GM18519 (cell line): ENCODE results near the gene TEX53.

Source experiments
- ATAC-seq: cut with Tn5 transposase; IDR thresholded peaks from one replicate; pipeline ENCODE4 v1.9.1; 2021; ENCODE audit warnings: mild to moderate bottlenecking, moderate library complexity; ENCODE audit not compliant: unreplicated experiment, low FRiP score

The TEX53 gene

DNA sequence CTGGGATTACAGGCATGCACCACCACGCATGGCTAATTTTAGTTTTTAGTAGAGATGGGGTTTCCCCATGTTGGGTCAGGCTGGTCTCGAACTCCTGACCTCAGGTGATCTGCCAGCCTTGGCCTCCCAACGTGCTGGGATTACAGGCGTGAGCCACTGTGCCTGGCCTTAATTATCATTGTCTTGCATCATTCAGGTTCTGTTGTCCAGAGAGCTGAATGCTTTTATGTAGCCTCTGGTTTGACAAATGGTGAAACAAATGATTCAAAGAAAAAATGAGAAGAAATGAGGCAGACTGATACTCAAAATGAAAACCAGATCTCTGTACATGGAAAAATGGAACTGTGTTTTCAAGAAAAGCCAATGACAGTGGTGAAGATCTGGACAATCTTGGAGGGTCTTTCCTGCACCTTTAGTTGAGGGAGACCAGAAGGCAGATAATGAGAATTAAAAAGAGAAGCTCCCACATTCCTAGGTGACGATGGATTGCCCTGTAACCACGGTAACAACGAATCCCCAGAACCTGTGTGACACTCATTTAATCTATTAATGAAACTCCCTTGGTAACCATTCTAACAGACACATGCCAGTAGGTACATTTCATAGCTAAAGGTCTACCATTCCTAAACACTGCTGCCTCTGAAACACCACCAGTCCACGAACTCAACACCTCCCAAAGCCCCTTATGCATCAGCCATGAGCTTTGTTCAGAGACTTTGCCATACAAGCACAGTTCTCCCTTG lies 22.8 kb upstream of the TEX53 start:
- no peak for ATAC-seq

DNA sequence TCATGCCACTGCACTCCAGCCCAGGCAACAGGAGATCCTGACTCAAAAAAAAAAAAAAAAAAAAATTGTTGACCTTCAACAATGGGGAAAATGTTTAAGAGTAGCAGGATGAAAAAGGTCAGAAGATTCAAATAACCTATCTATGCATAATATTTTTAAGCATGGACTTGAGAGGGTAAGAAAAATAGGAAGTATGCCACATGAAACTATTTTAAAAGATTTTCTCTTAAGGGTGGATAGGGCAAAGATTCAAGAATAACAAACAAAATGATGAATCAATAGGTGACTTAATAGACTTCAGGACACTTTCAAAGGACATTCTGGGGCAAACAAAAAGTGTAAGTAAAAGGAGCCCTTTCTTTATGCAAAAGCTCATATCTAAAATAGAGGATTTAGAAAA lies 21.2 kb upstream of the TEX53 start:
- no peak for ATAC-seq

GRCh38 chr9:114678130-114678529 lies 20.5 kb upstream of the TEX53 start:
- no peak for ATAC-seq

DNA sequence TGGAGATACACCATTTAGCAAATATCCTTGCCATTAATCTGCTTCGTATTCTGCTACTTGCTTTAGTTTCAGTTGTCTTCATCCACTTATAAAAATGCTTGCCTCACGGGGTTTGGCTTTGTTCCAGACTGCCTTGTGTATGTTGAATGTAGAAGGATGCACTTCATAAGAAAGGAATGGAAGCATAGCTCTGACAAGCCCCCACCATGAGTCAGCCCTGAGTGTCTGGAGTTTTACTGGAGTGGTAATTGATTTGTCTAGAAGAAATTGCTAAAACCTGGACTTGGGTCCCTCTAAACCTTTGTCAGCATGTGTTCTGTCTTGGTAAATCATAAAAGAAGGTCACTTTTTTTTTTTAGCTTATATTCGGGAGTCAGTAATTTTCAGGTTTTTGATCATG lies 19.8 kb upstream of the TEX53 start:
- no peak for ATAC-seq

DNA sequence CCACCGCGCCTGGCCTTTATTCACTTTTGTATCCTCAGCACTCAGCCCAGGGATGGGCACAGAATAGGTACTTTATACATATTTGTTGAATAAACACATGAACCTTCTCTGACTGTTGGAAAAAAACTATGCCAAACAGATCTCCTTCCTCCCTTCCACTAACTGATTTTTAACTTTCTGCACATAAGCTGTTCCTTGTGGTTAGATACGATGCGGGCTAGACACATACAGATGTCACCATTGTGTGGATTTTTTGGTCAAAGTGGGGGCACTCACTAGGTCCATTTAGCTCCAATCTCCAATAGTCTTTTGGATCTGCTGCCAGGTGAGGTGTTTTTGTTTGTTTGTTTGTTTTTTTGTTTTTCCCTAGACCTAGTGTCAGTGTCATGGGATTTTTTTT lies 19.3 kb upstream of the TEX53 start:
- no peak for ATAC-seq

GRCh38 chr9:114674798-114675540 lies 17.4 kb upstream of the TEX53 start:
- ATAC-seq, result no peak

GRCh38 chr9:114674076-114674797 lies 16.6 kb upstream of the TEX53 start:
- ATAC-seq, result no peak

DNA sequence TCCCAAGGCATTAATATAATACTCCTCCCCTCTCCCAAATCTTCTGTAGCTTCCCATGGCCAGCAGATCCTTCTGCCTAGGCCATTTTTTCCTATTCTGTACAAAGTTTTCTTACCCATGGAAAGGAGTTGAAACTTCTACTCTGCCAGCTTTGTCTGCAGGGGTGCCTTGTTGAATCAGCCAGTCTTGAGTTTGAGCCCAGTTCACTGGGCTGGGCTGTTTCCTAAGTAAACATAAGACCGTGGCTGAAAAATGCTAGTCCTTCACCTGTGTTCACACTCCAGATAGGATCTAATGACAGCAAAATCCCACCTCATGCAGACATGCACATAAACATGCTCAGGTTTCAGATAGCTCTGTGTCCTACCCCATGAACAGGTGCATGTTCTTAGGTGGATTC lies 14.0 kb upstream of the TEX53 start:
- no peak for ATAC-seq

DNA sequence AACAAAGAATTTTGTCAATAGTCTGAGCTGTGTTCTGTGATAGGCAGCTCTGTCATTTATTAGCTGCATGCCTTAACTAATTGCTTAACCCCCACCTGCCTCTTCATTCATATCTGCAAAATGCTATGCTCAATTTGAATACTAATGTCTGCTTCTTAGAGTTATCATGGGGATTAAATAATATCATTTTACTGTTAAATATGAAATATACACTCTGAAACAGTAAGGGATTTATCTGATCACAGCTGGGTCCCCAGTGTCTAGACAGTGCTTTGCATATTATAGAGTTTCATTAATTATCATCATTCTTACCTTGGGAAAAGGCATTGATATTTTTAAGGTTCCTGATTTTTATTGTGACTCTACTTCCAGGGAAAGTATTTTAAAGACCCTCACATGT lies 12.4 kb upstream of the TEX53 start:
- no peak for ATAC-seq

- ATAC-seq, result no peak
These were observed 10.5 kb upstream of the TEX53 start for GRCh38 chr9:114668146-114668545.

DNA sequence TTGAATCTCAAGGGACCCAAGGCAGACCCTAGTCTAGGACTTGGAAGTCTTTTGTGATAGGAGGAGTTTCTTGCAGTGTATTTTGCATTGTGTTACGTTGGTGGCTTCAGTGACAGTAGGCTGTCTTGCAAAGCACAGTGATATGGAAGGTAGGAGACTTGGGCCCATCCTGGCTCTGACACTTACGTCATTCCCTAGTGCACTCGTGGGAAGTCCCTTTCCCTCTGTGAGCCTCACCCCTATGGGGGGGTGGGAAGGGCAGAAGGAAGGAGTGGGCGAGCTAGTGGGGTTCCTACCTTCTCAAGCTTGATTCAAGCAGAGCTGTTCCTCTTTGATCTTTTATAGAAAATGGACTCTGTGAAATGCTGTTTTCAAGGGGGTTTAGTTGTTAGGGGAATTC lies 9.2 kb upstream of the TEX53 start:
- ATAC-seq, result no peak

- no peak for ATAC-seq
These were observed 8.8 kb upstream of the TEX53 start for GRCh38 chr9:114666401-114666800.

DNA sequence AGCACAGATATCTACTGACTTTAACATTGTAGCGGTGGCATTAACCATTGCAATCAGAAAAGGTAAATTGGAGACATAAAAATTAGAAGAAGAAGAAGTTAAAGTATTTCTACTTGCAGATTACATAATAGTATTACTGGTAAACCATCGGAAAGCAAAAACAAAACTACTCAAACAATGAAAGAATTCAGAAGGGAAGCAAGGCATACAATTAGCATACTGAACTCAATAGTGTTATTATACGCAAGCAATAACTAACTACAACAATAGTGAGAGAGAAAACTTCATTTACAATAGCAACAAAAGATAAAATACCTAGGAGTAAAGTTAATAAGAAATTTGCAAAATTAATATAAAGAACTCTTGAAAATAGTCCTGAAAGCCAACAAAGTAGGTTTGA lies 6.6 kb upstream of the TEX53 start:
- ATAC-seq, result no peak

GRCh38 chr9:114662081-114662989 lies 4.7 kb upstream of the TEX53 start:
- peak; percentile 72 for ATAC-seq

- ATAC-seq, result no peak
These were observed 1.3 kb downstream of the TEX53 start for GRCh38 chr9:114656301-114656700.

- no peak for ATAC-seq
These were observed 1.9 kb downstream of the TEX53 start for GRCh38 chr9:114655689-114656088.

DNA sequence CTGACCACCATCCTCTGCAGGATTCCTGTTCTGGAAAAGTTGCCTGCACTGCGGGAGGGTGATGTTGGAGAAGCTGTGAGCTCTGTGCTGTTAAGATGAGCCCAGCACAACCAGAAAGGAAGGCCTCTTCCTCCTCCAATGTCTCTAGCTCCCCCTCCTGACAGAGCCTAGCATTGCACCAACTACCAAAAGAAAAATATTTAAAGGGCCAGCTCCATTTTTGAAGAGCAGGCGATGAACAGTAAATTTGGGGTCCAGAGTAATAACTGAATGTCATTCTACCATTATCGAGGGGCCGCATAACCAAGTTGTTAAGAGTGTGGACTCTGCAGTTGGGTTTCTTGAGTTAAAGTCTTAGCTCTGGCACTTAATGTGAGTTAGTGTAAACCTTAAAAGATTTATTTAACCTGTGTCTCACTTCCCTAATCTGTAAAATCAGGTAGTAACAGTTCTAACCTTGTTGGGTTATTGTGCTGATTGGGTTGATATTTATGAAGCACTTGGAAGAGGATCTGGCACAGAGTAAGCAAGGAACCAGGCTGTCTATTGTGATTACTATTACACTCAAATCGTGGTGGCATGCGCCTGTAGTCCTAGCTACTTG lies 3.9 kb downstream of the TEX53 start:
- no peak for ATAC-seq

DNA sequence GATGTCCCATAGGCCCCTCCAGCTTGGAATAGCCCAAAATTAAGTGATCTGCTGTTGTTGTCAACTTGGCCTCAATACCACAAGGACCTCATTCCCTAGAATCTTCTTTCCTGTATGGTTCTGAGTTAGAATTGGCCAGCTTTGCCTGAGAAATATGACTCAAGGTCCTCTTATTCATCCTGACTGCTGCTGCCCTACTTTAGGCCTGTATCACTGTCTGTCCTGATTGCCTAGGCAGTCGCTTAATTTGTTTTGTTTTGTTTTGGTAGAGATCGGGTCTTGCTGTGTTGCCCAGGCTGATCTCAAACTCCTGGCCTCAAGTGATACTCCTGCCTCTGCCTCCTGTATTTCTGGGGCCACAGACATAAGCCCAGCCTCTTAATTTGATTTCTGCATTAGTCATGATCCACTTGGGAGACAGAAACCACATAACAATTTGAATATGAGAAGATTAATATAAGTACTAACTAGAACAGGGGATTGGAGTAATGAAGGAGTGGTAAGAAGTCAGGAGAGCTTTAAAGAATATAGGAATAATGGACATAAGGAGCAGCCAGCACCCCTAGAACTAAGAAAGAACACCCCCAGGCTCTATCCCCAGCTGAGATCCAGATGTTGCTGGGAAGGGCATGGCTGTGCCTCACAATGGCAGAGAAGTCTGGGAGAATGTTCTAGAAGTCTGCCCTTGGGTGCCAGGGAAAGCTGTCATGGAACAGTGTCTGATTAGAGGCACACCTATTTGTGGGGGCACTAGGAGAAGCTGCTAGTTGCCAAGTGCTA lies 4.6 kb downstream of the TEX53 start:
- no peak for ATAC-seq

DNA sequence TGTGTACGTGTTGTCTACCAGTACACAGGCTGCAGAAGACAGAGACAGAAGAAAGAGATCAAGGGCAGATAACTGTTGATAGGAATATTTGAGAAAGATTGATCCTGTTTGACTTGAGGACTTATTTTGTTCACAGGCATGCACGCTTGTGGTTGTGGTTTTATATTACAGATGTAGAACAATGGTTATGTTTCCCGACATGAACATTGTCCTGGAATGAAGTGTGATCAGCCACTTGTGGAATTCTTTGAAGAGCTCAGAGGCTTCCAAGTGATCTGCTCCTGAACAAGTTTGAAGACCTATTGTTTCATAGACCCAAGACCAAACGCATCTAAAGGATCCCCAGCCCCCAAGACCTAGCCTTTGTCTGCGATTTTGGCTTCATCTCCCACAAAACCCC lies 13.7 kb downstream of the TEX53 start:
- no peak for ATAC-seq
